GM18511 (cell line): ENCODE data around the gene RFPL3.

Experiments
- ATAC-seq: cut with Tn5 transposase; IDR thresholded peaks from one replicate; pipeline ENCODE4 v1.9.1; 2021; ENCODE audit warnings: mild to moderate bottlenecking, moderate library complexity; ENCODE audit not compliant: unreplicated experiment

Gene RFPL3

DNA sequence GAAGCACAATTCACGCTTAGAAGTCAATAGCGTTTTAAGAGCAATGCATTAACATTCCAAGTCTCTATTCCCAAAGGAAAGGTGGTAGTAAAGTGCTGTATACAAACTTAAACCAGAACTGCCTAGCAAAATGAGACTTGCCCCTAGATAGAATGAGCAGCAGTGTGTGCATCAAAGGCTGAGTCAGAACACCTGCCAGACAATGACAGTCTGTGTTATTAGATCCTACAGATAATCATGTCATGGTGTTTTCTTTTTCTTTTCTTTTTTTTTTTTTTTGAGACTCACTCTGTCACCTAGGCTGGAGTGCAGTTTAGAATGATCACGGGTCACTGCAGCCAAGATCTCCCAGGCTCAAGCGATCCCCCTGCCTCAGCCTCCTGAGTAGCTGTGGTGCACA lies 52.8 kb downstream of the RFPL3 start:
- ATAC-seq = no peak
